Suprapubic skin (tissue), 4 donors: ENCODE data around the gene LAMC3.

Source experiments
- CTCF ChIP-seq, 2 donors: fragments of 200-600 bp in 1 of 2; fragments of 450-650 bp in 1 of 2; sonication (generic) in 1 of 2; IDR thresholded peaks; one replicate each; pipeline ENCODE4 v1.5.1; 2016 to 2019; ENCODE audit warnings: antibody characterized with exemption in 2 of 2, mild to moderate bottlenecking in 1 of 2, moderate library complexity in 1 of 2
- POLR2A ChIP-seq, 2 donors: fragments of 450-650 bp; IDR thresholded peaks; one replicate each; pipeline ENCODE4 v1.6.1; 2017; ENCODE audit warnings: antibody characterized with exemption in 2 of 2, mild to moderate bottlenecking in 2 of 2, moderate library complexity in 2 of 2
- POLR2AphosphoS5 ChIP-seq, 3 donors: sonication (generic); formaldehyde crosslinking; IDR thresholded peaks; one replicate each; pipeline ENCODE4 v1.6.1; 2017; ENCODE audit warnings: antibody characterized with exemption in 3 of 3

GRCh38 chr9:131067625-131068024, 58.7 kb downstream of the LAMC3 start:
- TF ChIP-seq POLR2A (IDR thresholded peaks at IDR 0.05), result no peak
- TF ChIP-seq CTCF (IDR thresholded peaks at IDR 0.05), result no peak
- no peak for TF ChIP-seq POLR2AphosphoS5 (IDR thresholded peaks at IDR 0.05)
